ENCODE data around the gene DOK5.
"Not testable (repeated sequence)": the region's sequence is repeated elsewhere in the genome, so short reads cannot be mapped to it uniquely, and the experiment has no call there.

DOK5 gene

DNA sequence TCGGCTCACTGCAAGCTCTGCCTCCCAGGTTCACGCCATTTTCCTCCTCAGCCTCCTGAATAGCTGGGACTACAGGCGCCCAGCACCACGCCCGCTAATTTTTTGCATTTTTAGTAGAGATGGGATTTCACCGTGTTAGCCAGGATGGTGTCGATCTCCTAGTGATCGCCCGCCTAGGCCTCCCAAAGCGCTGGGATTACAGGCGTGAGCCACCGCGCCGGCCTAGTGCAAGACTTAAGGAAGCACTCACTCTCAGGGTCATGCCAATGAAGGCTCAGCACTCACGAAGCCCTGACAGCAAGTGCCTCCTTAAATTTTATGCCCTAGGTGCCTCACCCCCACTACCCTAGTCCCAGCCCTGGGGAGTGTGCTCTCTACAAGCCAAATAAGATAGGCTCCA, 4.7 kb upstream of the DOK5 start:
- no peak for DNase-seq (ENCODE audit: low read depth, low spot score)

DNA sequence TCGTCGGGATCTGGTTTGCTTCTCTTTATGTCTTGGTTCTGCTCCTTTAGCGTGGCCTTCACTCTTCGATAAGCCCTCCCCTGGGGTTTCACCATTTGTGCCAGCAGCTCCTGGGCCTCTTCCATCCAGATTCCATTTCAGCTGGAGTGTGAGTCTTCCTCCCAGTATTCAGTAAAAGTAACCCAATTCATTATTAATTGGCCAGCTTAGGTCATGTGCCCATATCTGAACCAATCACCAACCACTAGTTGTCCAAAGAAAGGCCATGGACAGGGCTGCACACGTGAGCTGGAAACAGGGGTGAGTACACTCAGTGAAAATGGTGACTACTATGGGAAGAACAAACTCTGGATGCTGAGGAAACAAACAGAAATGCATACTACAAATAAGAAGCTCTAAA, 2.8 kb upstream of the DOK5 start:
- no peak for DNase-seq (ENCODE audit: low read depth, low spot score)

- DNase-seq (ENCODE audit: low read depth, low spot score), result no peak
Measured at GRCh38 chr20:54473340-54473739, 2.1 kb upstream of the DOK5 start.

- DNase-seq (ENCODE audit: low read depth, low spot score), result no peak
Measured at GRCh38 chr20:54474046-54474445, 1.3 kb upstream of the DOK5 start.

GRCh38 chr20:54474866-54475265, 527 bp upstream of the DOK5 start:
- DNase-seq (ENCODE audit: low read depth, low spot score), result peak; percentile 11

GRCh38 chr20:54476169-54477009, 996 bp downstream of the DOK5 start:
- peak; percentile 15 for DNase-seq (ENCODE audit: low read depth, low spot score)

- peak; percentile 14 for DNase-seq (ENCODE audit: low read depth, low spot score)
Measured at GRCh38 chr20:54477191-54477955, 2.0 kb downstream of the DOK5 start.

- DNase-seq (ENCODE audit: low read depth, low spot score), result peak; percentile 21
Measured at GRCh38 chr20:54479138-54479906, 3.9 kb downstream of the DOK5 start.

DNA sequence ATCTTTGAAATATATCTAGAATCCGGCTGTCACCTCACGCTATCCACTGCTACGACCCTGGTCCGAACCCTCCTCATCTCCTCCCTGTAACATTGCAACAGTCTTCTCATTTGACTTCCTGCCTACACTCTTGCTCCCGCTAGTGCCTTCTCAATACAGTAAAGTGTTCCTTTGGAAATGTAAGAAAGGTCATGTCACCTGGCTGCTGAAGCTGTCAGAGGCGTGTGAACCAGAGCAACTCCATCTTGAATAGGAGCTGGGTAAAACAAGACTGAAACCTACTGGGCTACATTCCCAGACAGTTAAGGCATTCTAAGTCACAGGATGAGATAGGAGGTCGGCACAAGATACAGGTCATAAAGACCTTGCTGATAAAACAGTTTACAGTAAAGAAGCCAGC, 4.5 kb downstream of the DOK5 start:
- DNase-seq (ENCODE audit: low read depth, low spot score), result not testable (repeated sequence)

DNA sequence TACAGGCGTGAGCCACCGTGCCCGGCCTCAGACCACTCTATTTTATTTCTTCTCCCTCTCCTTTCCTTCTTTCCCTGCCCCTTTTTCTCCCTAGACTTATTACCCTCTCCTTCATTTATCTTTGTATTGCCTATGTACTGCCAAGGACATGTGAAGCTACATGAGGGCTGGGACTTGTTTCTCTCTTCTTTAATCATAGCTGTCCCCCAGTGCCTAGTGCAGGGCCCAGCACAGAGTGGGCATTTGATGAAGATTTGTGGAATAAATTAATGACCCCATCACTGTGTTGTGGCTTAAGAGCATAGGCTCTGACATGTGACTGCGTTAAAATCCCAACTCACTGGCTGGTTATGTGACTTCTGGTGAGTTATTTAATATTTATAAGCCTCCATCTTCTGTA, 6.0 kb downstream of the DOK5 start:
- no peak for DNase-seq (ENCODE audit: low read depth, low spot score)

- DNase-seq (ENCODE audit: low read depth, low spot score), result no peak
Measured at GRCh38 chr20:54485631-54486030, 10.2 kb downstream of the DOK5 start.

DNA sequence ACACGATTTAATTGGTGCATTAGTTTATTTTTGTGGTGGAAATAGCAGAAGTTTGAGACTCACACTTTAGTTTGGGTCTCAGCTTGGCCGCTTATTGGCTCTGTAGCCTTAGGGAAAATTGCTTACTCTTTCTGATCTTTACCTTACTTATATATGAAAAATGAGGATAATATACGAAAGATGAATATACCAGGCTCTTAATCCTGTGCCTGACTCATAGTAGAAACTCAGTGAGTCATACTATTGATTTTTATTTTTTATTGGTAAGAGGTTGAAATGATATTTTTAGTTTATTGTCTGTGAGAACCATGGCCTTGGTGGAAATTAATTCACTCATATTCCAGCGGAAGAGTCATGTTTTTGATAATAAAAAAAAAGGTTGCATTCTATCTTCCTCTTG, 11.2 kb downstream of the DOK5 start:
- no peak for DNase-seq (ENCODE audit: low read depth, low spot score)

DNA sequence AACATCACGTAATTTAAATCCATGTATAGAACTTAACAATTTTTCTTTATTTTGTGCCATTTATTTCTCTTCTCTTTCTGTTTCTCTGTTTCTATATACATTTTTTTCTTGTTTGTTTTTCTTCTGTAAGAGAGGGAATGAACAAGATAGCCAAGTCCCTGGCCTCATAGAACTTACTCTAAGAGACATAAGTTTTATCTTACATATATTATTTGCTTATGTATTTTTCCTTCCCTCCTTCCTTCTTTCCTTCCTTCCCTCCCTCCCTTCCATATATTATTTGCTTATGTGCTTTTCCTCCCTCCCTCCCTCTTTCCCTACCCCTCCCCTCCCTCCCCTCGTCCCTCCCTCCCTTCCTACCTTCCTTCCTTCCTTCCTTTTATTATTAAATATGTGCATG, 13.0 kb downstream of the DOK5 start:
- no peak for DNase-seq (ENCODE audit: low read depth, low spot score)

DNA sequence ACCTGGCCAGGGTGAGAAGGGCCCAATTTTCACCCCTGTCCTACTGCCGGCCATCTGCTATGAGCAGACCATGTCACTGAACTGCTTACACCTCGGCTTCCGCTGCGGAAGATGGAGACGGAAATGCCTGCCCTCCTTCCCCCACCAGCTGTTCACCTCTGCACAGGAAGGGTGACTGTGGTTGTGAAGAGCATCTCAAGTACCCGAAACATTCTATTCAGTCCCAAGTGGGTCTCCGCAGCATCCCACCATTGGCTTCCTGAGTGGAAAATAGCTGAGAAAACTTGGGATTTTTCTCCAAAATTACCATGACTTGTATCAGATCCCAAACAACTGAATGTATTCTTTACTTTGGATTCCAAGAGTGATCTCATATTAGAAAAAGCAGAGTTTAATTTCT, 16.1 kb downstream of the DOK5 start:
- no peak for DNase-seq (ENCODE audit: low read depth, low spot score)

- no peak for DNase-seq (ENCODE audit: low read depth, low spot score)
Measured at GRCh38 chr20:54494303-54495006, 19.1 kb downstream of the DOK5 start.

DNA sequence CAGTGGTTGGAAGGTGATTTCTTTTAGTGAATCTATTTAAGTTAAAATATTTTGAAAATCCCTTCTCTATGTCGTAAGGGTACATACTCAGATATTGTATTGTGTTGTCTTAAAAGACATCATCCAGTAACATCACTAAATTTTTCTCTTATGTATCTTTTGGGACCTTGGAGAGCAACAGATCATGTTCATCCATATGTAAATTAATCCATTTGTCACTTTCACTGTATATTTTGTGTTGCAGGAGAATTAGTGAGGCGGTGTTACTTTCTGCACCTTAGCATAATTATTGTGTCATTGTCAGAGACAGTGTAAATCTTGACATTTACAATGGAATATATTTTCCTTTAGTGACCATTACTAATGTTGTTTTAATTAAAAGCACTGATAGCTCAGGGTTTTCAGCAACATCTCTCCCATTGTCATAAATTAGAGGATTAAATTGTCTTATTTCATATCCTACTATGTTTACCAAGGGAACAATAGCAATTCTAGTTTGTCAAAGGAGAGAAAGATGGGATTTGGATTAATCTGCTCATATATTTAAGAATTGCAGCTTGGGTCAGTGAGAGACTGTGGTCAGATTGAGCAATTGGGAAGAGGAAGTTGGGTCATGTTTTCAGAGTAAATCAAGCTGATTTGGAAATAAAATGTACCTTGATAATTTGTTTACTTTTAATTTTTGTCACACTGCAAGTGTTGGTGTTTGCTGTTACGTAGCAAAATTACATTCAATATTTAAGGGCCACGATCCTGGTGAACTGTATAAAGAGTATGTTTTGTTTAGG, 22.7 kb downstream of the DOK5 start:
- no peak for DNase-seq (ENCODE audit: low read depth, low spot score)

GRCh38 chr20:54499111-54499510, 23.7 kb downstream of the DOK5 start:
- DNase-seq (ENCODE audit: low read depth, low spot score), result peak; percentile 51

DNA sequence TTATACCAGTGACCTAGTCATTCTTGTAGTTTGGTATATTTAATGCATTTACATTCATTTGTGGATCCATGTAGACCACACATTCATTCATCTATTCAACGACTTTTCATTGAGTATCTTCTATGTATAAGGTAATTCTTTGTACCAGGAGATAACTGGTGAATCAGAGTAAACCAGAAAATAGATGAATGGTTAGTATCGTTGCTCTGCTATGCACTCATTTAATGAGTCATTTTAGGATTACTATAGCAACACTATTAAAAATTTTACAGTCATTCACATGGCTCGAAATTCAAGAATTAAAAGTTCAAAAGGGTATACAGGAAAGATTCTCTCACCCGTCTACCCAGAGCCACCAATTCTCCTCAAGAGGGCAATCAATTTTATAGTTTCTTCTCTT, 26.8 kb downstream of the DOK5 start:
- no peak for DNase-seq (ENCODE audit: low read depth, low spot score)

DNA sequence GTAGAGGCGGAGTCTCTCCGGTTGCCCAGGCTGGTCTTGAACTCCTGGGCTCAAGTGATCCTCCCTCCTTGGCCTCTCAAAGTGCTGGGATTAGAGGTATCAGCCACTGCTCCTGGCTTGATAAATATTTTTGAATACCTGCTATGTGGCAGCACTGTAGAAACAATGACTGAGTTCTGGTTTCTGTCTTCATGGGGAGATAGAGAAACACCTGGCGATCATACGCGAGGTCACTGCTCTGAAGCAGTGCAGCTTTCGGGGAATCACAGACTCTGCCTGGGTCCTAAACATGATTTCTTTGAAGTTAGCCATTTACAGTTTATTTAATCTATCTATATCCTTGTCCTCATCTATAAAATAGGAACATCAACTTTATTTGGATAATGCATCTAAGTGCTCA, 31.2 kb downstream of the DOK5 start:
- DNase-seq (ENCODE audit: low read depth, low spot score), result no peak

- peak; percentile 85 for DNase-seq (ENCODE audit: low read depth, low spot score)
Measured at GRCh38 chr20:54510541-54511129, 35.2 kb downstream of the DOK5 start.
